ENCODE measurements around the gene SPINK7.

Gene SPINK7

GRCh38 chr5:148343046-148343407, 30.8 kb downstream of the SPINK7 start (continued):
- TF ChIP-seq ZNF24 (tag by site-specific recombination; IDR thresholded peaks at IDR 0.05) (no peak), ZNF843 (tag by site-specific recombination; IDR thresholded peaks at IDR 0.05) (no peak), ZNF513 (tag by site-specific recombination; IDR thresholded peaks at IDR 0.05) (no peak), ZNF132 (tag by site-specific recombination; IDR thresholded peaks at IDR 0.05; ENCODE audit: borderline replicate concordance) (no peak), AEBP2 (tag by site-specific recombination; IDR thresholded peaks at IDR 0.05; ENCODE audit: borderline replicate concordance) (no peak)

- H3K4me3 ChIP-seq (ENCODE audit: low read depth, low read length): no peak overlapping the region
- no peak overlapping the region for H3K27ac ChIP-seq (ENCODE audit: extremely low read depth, low read depth, low read length)
- H3K9me3 ChIP-seq (ENCODE audit: control insufficient read depth, insufficient read depth, low read depth, low read length): no peaks in the 10 kb centered on the region
- ChIA-PET POLR2A (no interaction called here), CTCF (no interaction called here)
- H3K36me3 ChIP-seq (ENCODE audit: control insufficient read depth in 2 of 2, insufficient read depth in 1 of 2, low read length in 2 of 2): no peaks in the 10 kb centered on the region
- no peaks in the 10 kb centered on the region for H3K4me1 ChIP-seq (ENCODE audit: control insufficient read depth, insufficient read depth, low read length)
- no peak for TF ChIP-seq ZNF214 (tag by site-specific recombination; IDR thresholded peaks at IDR 0.05; ENCODE audit: borderline replicate concordance)
- no peak for TF ChIP-seq IKZF3 (tag by site-specific recombination; IDR thresholded peaks at IDR 0.05)
- TF ChIP-seq REST (tag by site-specific recombination; IDR thresholded peaks at IDR 0.05): no peak
- no peak for TF ChIP-seq ZSCAN5A (tag by site-specific recombination; IDR thresholded peaks at IDR 0.05)
- TF ChIP-seq MYNN (tag by site-specific recombination; IDR thresholded peaks at IDR 0.05; ENCODE audit: borderline replicate concordance): no peak
- TF ChIP-seq ZNF423 (tag by site-specific recombination; IDR thresholded peaks at IDR 0.05): no peak
- no peak for TF ChIP-seq SCRT2 (tag by site-specific recombination; IDR thresholded peaks at IDR 0.05)
- TF ChIP-seq ZNF202 (tag by site-specific recombination; IDR thresholded peaks at IDR 0.05; ENCODE audit: borderline replicate concordance): no peak
- TF ChIP-seq BCL11B (tag by site-specific recombination; IDR thresholded peaks at IDR 0.05; ENCODE audit: low read depth): no peak
- no peak for TF ChIP-seq ZBTB7A (tag by site-specific recombination; IDR thresholded peaks at IDR 0.05; ENCODE audit: low read depth)
- no peak for TF ChIP-seq ZEB2 (tag by site-specific recombination; IDR thresholded peaks at IDR 0.05)
- no peak for TF ChIP-seq ZSCAN4 (tag by site-specific recombination; IDR thresholded peaks at IDR 0.05)
- TF ChIP-seq ZNF19 (tag by site-specific recombination; IDR thresholded peaks at IDR 0.05; ENCODE audit: low read depth): no peak
- TF ChIP-seq ZNF747 (tag by site-specific recombination; IDR thresholded peaks at IDR 0.05): no peak
- TF ChIP-seq KLF9 (tag by site-specific recombination; IDR thresholded peaks at IDR 0.05; ENCODE audit: low read depth): no peak
- no peak for TF ChIP-seq GLIS2 (tag by site-specific recombination; IDR thresholded peaks at IDR 0.05)
These were observed 31.6 kb downstream of the SPINK7 start for GRCh38 chr5:148343603-148344487.
